PC-9 (cell line): Measurements from ENCODE around the gene FBXO2.

ENCODE experiments used
- EZH2 ChIP-seq: fragments of 200-600 bp; sonication (generic); IDR thresholded peaks from 2 replicates; pipeline ENCODE4 v1.8.0; 2017; ENCODE audit warnings: antibody characterized with exemption, low read depth
- TF ChIP-seq, protein P1 (sequence below): fragments of 200-600 bp; sonication (generic); conservative IDR thresholded peaks from 2 replicates; pipeline ENCODE4 v1.6.1; 2017; ENCODE audit warnings: mixed run types, antibody characterized with exemption, mild to moderate bottlenecking, moderate library complexity

DNA sequence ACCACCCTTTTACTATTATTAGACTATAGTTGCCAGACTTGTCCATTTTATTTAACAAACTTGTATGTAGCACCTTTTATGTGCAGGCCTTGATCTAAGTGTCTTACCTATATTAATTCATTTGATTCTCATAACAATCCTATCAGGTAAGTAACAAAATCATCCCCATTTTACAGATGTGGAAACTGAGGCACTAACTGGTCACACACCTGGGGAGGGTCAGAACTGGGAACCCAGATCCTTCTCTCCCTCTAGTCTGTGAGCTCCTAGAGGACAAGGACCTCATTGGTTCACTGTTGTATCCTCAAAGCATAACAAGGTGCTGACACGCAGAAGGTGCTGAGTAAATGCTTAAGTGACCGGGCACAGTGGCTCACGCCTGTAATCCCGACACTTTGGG lies 14.9 kb downstream of the FBXO2 start:
- TF ChIP-seq, protein P1, sequence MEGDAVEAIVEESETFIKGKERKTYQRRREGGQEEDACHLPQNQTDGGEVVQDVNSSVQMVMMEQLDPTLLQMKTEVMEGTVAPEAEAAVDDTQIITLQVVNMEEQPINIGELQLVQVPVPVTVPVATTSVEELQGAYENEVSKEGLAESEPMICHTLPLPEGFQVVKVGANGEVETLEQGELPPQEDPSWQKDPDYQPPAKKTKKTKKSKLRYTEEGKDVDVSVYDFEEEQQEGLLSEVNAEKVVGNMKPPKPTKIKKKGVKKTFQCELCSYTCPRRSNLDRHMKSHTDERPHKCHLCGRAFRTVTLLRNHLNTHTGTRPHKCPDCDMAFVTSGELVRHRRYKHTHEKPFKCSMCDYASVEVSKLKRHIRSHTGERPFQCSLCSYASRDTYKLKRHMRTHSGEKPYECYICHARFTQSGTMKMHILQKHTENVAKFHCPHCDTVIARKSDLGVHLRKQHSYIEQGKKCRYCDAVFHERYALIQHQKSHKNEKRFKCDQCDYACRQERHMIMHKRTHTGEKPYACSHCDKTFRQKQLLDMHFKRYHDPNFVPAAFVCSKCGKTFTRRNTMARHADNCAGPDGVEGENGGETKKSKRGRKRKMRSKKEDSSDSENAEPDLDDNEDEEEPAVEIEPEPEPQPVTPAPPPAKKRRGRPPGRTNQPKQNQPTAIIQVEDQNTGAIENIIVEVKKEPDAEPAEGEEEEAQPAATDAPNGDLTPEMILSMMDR: no peak
- no peak for TF ChIP-seq EZH2
